ENCODE measurements around the gene NHLH1. TPM values are rescaled to one million over a fixed set of nuclear protein-coding genes. Genes with fewer than 3 reads are reported as not detected.

Gene NHLH1
- total and polyA plus RNA-seq, 8 donors, result 0.11 to 0.14 TPM; not detected in 6

DNA sequence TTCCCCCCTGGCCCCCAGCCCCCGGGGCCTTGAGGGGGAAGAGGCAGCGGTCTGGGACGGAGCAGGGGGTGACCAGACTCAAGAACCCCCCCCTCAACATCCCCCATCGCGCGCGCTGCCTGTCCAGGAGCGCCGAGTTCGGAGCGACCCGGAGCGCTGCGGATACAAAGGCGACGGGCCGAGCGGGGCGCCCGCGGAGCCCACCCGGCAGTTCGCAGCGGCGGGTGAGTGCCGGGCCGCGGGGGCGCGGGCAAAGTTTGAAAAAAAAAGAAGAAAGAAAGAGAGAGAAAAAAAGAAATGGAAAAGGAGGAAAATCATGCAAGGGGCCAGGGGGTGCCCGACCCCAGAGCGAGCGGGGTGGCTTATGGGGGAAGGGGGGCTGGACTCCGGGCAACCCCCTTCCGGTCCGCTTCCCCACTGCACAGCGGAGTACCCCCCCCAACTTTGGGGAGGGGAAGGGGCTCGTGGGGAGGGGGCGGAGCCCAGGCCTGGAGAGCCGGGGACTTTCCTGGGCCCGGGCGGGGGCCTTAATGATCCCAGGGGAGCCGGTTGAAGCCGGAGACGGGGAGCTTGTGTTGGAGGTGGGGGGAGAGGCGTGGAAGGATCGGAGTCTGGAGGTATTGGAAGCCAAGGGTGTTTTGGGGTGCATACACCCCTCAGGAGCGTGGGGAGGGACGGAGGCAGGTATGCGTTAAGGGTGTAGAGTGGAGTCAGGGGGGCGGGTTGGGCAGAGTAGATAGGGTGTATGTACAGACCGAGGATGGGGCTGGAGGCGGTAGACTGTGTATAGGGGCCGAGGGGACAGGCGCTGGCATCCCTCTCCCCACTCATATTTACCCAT, 34.0 kb downstream of the NHLH1 start:
- Histone ChIP-seq H3K4me1 (no peaks in the 10 kb centered on the region), H3K27ac (peak overlapping the region in 2 of 4 donors; percentile 17 to 19), H3K27me3 (no peaks in the 10 kb centered on the region), H3K36me3 (no peaks in the 10 kb centered on the region), H3K4me3 (peak overlapping the region; percentile 39 to 86 (median 76)), H3K9me3 (no peaks in the 10 kb centered on the region)
- intact Hi-C loops (cut with DNase I), result no loop called here
- peak; percentile 43 to 61 (median 50) for ATAC-seq
- WGBS, 2 donors, result 1 to 2% methylated on average over 53 to 55 of the region's 55 CpGs
- peak in 4 of 6 donors; percentile 31 to 62 (median 55) for DNase-seq
- TF ChIP-seq, protein P1, sequence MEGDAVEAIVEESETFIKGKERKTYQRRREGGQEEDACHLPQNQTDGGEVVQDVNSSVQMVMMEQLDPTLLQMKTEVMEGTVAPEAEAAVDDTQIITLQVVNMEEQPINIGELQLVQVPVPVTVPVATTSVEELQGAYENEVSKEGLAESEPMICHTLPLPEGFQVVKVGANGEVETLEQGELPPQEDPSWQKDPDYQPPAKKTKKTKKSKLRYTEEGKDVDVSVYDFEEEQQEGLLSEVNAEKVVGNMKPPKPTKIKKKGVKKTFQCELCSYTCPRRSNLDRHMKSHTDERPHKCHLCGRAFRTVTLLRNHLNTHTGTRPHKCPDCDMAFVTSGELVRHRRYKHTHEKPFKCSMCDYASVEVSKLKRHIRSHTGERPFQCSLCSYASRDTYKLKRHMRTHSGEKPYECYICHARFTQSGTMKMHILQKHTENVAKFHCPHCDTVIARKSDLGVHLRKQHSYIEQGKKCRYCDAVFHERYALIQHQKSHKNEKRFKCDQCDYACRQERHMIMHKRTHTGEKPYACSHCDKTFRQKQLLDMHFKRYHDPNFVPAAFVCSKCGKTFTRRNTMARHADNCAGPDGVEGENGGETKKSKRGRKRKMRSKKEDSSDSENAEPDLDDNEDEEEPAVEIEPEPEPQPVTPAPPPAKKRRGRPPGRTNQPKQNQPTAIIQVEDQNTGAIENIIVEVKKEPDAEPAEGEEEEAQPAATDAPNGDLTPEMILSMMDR (IDR thresholded peaks at IDR 0.05), result no peak
- FAIRE-seq, result no peak

DNA sequence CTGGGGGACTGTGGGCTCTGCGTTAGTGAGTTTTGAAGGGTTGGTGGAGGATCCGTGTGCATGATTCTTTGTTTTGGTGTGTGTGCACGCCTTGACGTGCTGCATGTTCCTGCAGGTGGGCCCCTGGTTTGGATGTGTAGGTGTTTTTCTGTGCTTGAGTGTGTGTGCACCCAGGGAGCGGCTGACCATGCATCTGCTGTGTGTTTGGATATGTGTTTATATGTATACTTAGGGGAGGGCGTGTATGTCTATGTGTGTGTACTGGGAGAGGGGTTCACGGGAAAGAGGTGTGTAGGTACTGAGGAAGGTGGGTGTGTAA, 34.6 kb downstream of the NHLH1 start:
- ATAC-seq, result peak in 2 of 4 donors; percentile 2 to 3
- no peaks in the 10 kb centered on the region for H3K9me3 ChIP-seq

DNA sequence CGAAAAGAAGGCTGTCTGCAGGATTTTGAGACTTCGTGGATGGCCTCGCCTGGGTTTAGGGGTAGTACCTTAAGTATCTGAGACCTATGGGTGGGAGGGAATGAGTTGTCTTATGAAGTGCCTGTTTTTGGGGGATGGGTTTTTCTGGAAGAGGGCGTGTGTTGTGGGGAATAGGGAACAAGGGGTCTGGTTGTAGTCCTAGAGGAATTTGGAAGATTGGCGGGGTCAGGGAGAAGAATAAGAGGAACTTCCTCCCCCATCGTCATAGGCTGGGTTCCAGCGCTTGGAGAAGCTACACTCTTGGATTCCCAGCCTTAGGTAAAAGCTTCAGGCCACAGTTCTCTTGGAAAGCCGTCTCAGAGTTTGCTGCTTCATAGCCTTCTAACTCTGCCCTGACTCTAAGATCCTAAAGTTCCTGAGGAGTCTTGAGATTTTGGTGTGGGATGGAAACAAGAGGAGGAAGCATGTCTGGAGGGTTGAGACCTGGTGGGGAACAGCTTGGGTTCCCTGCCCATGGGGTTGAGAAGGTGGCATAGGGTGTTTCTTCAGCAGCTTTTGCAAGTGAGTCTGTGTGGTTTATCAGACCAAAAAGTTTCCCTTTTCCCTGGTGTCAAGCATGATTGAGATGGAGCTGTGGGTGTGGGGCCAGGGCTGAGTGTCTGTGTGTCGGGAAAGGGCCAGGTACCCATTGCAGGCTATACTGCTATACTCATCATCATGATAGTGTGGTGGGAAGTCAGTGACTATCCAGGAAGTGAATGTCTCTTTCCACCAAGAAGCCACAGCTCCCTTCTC, 35.3 kb downstream of the NHLH1 start:
- Histone ChIP-seq H3K9me3 (no peaks in the 10 kb centered on the region), H3K36me3 (no peaks in the 10 kb centered on the region), H3K27ac (no peak overlapping the region), H3K4me3 (no peak overlapping the region), H3K4me1 (no peaks in the 10 kb centered on the region), H3K27me3 (no peaks in the 10 kb centered on the region)
- DNase-seq (no peak), FAIRE-seq (no peak), ATAC-seq (no peak)
- WGBS, 2 donors, result 68 to 73% methylated on average over 9 of the region's 9 CpGs
- intact Hi-C loops (cut with DNase I), result no loop called here
- TF ChIP-seq, protein P1 (IDR thresholded peaks at IDR 0.05), result no peak

More for the DNA sequence above, 34.6 kb downstream of the NHLH1 start:
- Histone ChIP-seq H3K4me1 (no peaks in the 10 kb centered on the region), H3K4me3 (peak overlapping the region in 3 of 4 donors; percentile 39 to 86 (median 82)), H3K36me3 (no peaks in the 10 kb centered on the region), H3K27ac (no peak overlapping the region), H3K27me3 (no peaks in the 10 kb centered on the region)
- 29 to 35% methylated on average over 7 of the region's 7 CpGs for WGBS, 2 donors
- intact Hi-C loops (cut with DNase I), result no loop called here
- TF ChIP-seq, protein P1 (IDR thresholded peaks at IDR 0.05), result no peak
- DNase-seq, result no peak
- no peak for FAIRE-seq

DNA sequence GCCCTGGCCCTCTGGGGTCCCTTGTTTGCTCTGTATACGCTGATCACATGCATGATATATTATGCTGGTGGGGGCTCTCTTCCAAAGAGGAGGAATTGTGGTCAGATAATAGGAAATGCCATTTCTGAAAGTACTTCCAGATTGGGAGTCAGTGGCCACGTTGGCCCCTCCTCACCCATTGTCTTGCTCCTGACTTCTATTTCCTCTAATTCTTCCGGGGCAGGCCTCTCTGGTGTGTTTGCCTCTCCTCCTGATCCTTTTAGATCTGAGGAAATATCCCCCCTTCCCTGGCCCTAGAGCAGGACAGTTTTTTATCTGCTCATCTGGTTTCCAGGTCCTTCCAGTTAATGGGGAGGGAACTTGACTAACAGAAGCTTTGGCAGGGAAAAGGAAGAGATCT, 36.4 kb downstream of the NHLH1 start:
- Histone ChIP-seq H3K27ac (no peak overlapping the region), H3K4me1 (no peaks in the 10 kb centered on the region), H3K36me3 (no peaks in the 10 kb centered on the region), H3K9me3 (no peaks in the 10 kb centered on the region), H3K4me3 (no peak overlapping the region), H3K27me3 (no peaks in the 10 kb centered on the region)
- ATAC-seq (no peak), DNase-seq (no peak), FAIRE-seq (no peak)
- intact Hi-C loops (cut with DNase I), result no loop called here
- TF ChIP-seq, protein P1 (IDR thresholded peaks at IDR 0.05), result no peak
- WGBS, 2 donors, result 72 to 77% methylated on average over 3 of the region's 3 CpGs
